GM12801 (cell line): ENCODE measurements around the gene PLA2G2F.

Experiments used
- CTCF ChIP-seq: IDR thresholded peaks from one replicate; pipeline ENCODE4 v1.5.1; 2011; ENCODE audit warnings: control low read depth; ENCODE audit not compliant: insufficient read length; ENCODE audit errors: extremely low read depth

Gene PLA2G2F

DNA sequence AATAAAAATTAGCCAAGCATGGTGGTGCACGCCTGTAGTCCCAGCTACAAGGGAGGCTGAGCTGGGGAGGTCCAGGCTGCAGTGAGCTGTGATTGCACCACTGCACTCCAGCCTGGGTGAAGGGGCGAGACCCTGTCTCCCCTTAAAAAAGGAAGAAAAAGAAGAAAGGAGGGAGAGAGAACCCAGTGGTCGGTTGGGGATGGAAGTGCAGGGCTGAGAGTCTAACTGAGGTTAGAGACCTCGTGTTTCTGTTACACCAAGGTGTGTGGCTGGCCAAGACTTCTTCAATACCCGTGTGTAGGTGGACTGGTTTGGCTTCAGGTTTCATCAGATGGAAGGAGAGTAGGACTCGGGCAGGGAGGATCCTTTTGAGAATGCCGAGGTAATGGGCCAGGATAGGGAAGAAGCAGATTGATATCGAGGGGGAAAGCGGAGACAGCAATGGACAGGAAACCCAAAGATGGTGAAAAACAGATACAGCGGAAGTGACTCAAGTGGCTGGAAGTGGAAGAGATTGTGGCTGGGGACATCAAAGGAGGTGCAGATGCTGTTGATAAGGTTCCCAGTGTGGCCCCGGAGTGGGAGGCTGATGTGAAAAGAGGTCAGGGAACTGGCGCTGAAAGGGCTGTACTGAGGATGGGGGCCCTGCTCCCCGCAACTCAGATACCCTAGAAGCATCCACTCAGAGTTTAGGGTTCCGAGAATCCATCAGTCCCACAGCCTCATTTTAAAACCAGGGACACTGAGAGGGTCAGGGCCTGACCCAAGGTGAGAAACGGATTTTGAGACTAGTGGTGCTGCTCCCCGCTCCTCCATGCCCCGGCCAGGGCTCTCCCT is 46.1 kb downstream of the PLA2G2F start:
- TF ChIP-seq CTCF, result no peak

DNA sequence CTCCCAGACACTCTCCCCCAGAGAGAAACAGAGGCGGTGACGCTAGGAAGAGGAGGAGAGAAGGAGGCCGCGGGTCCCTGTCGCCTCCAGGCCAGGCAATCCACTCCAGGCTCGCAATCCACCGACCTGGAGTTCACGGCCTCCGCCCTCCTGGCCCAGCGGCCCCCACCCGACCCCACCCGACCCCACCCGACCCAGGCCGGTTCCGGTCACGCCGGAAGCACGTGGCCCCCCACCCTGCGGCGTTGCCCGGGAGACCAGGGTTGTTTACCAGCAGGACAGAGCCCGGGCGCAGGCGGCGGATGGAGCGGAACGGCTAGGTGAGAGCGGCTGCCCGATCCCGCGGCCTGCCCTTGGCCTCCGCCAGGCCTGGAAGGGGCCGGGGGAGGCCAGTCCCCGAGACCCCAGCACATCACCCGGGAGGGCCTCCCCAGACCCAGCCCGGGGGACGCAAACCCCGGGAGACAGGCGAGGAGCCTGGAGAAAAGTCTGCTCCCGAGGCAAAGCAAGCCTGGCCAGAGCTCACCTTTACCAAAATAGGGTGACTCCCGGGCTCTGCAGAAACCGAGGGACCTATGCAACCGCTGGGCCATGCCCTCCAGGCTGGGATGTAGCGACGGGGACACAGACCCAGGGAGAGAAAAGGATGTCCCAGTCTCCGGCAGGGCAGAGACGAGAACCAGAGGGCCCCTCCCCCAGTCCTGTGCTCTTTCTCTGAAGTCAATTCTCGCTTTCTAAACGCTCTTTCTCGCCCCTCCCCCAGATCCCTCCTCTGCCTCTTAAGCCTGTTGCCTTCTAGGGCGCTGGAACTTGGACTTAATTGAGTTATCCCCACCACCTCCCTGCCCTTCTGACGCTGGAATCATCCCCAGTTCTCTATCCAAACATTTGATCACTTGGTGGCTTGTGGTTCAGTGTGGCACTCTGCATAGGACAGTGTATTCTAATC is 47.0 kb downstream of the PLA2G2F start, which contains the start of the genes PLA2G2C and UBXN10:
PLA2G2C (minus strand) TSS at position 685 of the 949 bp plus-strand sequence. CDS start 9,155 bp downstream, outside the sequence.
UBXN10 (plus strand) TSS at position 263 of the 949 bp plus-strand sequence. CDS start 4,466 bp downstream, outside the sequence.
- TF ChIP-seq CTCF, result no peak

GRCh38 chr1:20187103-20187812 is 48.1 kb downstream of the PLA2G2F start:
- TF ChIP-seq CTCF, result no peak

DNA sequence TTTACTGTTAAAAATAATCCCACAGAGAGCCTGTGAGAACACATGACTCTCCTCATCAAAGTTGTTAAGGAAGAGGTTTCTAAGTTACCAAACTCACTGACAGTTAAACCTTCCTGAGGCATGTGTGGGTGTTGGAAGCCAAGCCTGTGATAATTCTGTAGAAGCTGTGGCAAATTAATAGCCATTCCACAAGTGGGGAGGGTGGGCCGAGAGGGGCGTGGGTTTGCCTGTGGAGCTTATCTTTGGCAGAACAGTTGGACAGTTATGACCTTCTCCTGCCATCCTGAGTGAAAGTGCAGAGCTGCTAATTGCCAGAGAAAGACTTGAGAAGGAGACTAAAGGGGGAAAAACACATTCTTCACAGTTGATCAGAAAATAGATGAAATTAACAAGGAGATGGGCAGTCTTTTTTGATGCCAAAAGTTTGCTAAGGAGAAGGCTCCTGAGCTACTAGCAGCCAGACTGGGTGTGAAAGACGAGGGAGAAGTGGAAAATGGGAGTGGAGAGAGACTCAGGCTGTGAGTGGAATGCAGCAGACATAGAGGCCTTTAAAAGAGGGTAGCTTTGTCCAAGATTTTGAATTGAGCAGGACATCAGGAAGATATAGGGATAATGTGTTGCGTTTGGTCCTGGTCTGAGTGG is 48.8 kb downstream of the PLA2G2F start:
- TF ChIP-seq CTCF, result no peak

DNA sequence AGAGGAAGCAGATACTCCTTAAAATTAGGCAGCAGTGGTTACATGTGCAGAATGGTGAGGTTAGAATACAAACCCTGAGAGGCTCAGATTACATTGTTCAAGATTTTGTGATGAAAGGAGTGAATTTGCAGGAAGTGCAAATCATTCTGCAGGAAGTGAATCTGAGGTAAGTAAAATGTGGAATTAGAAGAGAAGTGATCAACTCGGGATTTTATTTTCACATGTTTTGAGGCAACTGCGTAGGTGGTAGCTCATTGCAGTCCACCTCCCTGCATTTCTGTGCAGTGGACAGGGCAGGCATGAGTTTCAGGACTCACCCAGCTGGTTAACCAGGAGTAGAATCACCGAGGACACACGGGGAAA is 49.3 kb downstream of the PLA2G2F start:
- no peak for TF ChIP-seq CTCF

DNA sequence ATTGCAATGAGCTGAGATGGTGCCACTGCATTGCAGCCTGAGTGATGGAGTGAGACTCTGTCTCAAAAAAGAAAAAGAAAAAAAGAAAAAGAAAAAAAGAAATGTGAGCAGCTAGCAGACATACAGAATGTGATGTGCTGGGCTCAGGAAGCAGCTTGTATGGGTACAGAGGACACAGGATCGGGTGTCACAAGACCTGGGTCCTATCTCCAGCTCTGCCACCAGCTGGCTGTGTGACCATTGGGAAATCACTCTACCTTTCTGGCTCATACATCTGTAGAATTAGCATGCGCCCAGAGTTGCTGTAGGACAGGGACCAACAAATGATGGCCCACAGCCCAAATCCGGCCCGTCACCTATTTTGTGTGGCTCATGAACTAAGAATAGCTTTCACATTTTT is 50.5 kb downstream of the PLA2G2F start:
- TF ChIP-seq CTCF, result no peak
